Nephron (organoid): ENCODE measurements around the gene OSTN.

Experiments
- H3K27ac Mint-ChIP-seq, 3 experiments: 2 replicates each; pipeline ENCODE4 v1.8.0; 2020; ENCODE audit warnings: mixed read lengths in 3 of 3, mild to moderate bottlenecking in 2 of 3, moderate library complexity in 1 of 3
- H3K27me3 Mint-ChIP-seq: 2 replicates; pipeline ENCODE4 v1.8.0; 2021; ENCODE audit warnings: low read depth, mild to moderate bottlenecking, moderate library complexity, mixed read lengths
- H3K36me3 Mint-ChIP-seq: 2 replicates; pipeline ENCODE4 v1.8.0; 2020; ENCODE audit warnings: low read depth, mixed read lengths
- H3K4me1 Mint-ChIP-seq: 2 replicates; pipeline ENCODE4 v1.8.0; 2020; ENCODE audit warnings: mixed read lengths
- H3K4me3 Mint-ChIP-seq, 3 experiments: 2 replicates each; pipeline ENCODE4 v1.8.0; 2020; ENCODE audit warnings: mild to moderate bottlenecking in 3 of 3, mixed read lengths in 3 of 3, moderate library complexity in 2 of 3
- H3K9me3 Mint-ChIP-seq: 2 replicates; pipeline ENCODE4 v1.8.0; 2020; ENCODE audit warnings: mixed read lengths
- TF ChIP-seq, protein P1 (sequence below), 3 experiments: fragments of 200-600 bp; sonication (generic); IDR thresholded peaks; one replicate each; pipeline ENCODE4 v1.5.0; 2021; ENCODE audit warnings: antibody characterized with exemption in 3 of 3; ENCODE audit not compliant: unreplicated experiment in 3 of 3

OSTN gene

GRCh38 chr3:191294291-191294690 lies 95.2 kb downstream of the OSTN start:
- H3K36me3 Mint-ChIP-seq: no peaks in the 10 kb centered on the region
- no peak overlapping the region for H3K4me3 Mint-ChIP-seq
- H3K4me1 Mint-ChIP-seq: no peaks in the 10 kb centered on the region
- H3K27ac Mint-ChIP-seq: no peak overlapping the region
- peaks cover 4% of the 10 kb centered on the region for H3K27me3 Mint-ChIP-seq
- no peaks in the 10 kb centered on the region for H3K9me3 Mint-ChIP-seq
- TF ChIP-seq, protein P1, sequence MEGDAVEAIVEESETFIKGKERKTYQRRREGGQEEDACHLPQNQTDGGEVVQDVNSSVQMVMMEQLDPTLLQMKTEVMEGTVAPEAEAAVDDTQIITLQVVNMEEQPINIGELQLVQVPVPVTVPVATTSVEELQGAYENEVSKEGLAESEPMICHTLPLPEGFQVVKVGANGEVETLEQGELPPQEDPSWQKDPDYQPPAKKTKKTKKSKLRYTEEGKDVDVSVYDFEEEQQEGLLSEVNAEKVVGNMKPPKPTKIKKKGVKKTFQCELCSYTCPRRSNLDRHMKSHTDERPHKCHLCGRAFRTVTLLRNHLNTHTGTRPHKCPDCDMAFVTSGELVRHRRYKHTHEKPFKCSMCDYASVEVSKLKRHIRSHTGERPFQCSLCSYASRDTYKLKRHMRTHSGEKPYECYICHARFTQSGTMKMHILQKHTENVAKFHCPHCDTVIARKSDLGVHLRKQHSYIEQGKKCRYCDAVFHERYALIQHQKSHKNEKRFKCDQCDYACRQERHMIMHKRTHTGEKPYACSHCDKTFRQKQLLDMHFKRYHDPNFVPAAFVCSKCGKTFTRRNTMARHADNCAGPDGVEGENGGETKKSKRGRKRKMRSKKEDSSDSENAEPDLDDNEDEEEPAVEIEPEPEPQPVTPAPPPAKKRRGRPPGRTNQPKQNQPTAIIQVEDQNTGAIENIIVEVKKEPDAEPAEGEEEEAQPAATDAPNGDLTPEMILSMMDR (IDR thresholded peaks at IDR 0.05; ENCODE audit: unreplicated experiment in 3 of 3): no peak

DNA sequence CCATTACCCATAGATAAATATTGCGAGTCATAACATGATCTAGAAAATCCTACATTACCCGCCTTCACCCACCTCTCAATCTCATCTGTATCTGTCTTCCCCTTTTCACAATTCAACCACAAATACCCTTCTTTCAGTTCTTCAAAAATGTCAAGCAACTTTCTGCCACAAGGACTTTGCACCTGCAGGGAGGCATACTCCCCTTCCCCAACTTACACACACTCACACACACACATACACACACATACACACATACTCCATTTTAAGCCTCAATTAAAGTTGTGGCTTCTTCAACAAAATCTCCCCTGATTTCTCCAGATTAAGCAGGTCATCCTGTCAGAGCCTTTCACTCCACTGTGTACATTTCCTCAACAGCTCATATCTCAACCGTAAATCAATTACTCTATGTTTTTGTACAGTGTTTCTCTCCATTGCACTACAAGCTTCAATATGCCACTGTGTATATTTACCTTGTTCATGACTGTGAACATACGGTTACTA lies 97.0 kb downstream of the OSTN start:
- Mint-ChIP-seq H3K27ac (no peak overlapping the region), H3K27me3 (peaks cover 4% of the 10 kb centered on the region), H3K9me3 (no peaks in the 10 kb centered on the region), H3K36me3 (no peaks in the 10 kb centered on the region), H3K4me1 (no peaks in the 10 kb centered on the region), H3K4me3 (no peak overlapping the region)
- TF ChIP-seq, protein P1 (IDR thresholded peaks at IDR 0.05; ENCODE audit: unreplicated experiment in 3 of 3): no peak

GRCh38 chr3:191298846-191299245 lies 99.8 kb downstream of the OSTN start:
- H3K27ac Mint-ChIP-seq: no peak overlapping the region
- no peaks in the 10 kb centered on the region for H3K9me3 Mint-ChIP-seq
- H3K36me3 Mint-ChIP-seq: no peaks in the 10 kb centered on the region
- TF ChIP-seq, protein P1 (IDR thresholded peaks at IDR 0.05; ENCODE audit: unreplicated experiment in 3 of 3): no peak
- H3K4me1 Mint-ChIP-seq: no peaks in the 10 kb centered on the region
- H3K4me3 Mint-ChIP-seq: no peak overlapping the region
- peaks cover 4% of the 10 kb centered on the region for H3K27me3 Mint-ChIP-seq

- Mint-ChIP-seq H3K4me1 (no peaks in the 10 kb centered on the region), H3K36me3 (no peaks in the 10 kb centered on the region)
Measured at GRCh38 chr3:191300422-191300821, 101.4 kb downstream of the OSTN start.

GRCh38 chr3:191301017-191301416 lies 102.0 kb downstream of the OSTN start:
- no peak overlapping the region for H3K4me3 Mint-ChIP-seq
- no peak overlapping the region for H3K27ac Mint-ChIP-seq
- H3K4me1 Mint-ChIP-seq: no peaks in the 10 kb centered on the region
- H3K9me3 Mint-ChIP-seq: no peaks in the 10 kb centered on the region
- peaks cover 4% of the 10 kb centered on the region for H3K27me3 Mint-ChIP-seq
- TF ChIP-seq, protein P1 (IDR thresholded peaks at IDR 0.05; ENCODE audit: unreplicated experiment in 3 of 3): no peak
- H3K36me3 Mint-ChIP-seq: no peaks in the 10 kb centered on the region

More at GRCh38 chr3:191300422-191300821, 101.4 kb downstream of the OSTN start:
- no peaks in the 10 kb centered on the region for H3K9me3 Mint-ChIP-seq
- H3K27ac Mint-ChIP-seq: no peak overlapping the region
- no peak overlapping the region for H3K4me3 Mint-ChIP-seq
- TF ChIP-seq, protein P1 (IDR thresholded peaks at IDR 0.05; ENCODE audit: unreplicated experiment in 3 of 3): no peak
- H3K27me3 Mint-ChIP-seq: peaks cover 4% of the 10 kb centered on the region

- Mint-ChIP-seq H3K9me3 (no peaks in the 10 kb centered on the region), H3K27ac (no peak overlapping the region), H3K27me3 (peaks cover 4% of the 10 kb centered on the region), H3K4me1 (no peaks in the 10 kb centered on the region), H3K36me3 (no peaks in the 10 kb centered on the region), H3K4me3 (no peak overlapping the region)
- TF ChIP-seq, protein P1 (IDR thresholded peaks at IDR 0.05; ENCODE audit: unreplicated experiment in 3 of 3): no peak
Measured at GRCh38 chr3:191301782-191302411, 102.9 kb downstream of the OSTN start.
